Endothelial cell of umbilical vein (primary cell): Measurements from ENCODE around the gene BMERB1. TPM values are rescaled to one million over a fixed set of nuclear protein-coding genes. Genes with fewer than 3 reads are reported as not detected.

Experiments used
- BruUV-seq: library from RNA; stranded (reverse); fragments of 400-500 nt; replicated peaks from 2 replicates; lab custom pipeline; 2021; lab: Mats Ljungman, UMichigan
- CTCF ChIA-PET: fragments of 300-600, 350-600 bp; sonication (Branson Sonifier 250); formaldehyde crosslinking; loops from one replicate; lab custom pipeline; 2021; ENCODE audit warnings: antibody characterized with exemption, inconsistent platforms; lab: Charles Lee
- POLR2A ChIA-PET: fragments of 300-600, 350-600 bp; sonication (Branson Sonifier 250); formaldehyde crosslinking; loops from one replicate; lab custom pipeline; 2021; ENCODE audit warnings: antibody characterized with exemption, inconsistent platforms; lab: Charles Lee
- DNase-seq: peaks from one replicate; pipeline ENCODE4 v3.0.0-alpha.2; 2011; ENCODE audit warnings: low read depth, low spot score
- FAIRE-seq: peaks from 2 replicates; lab custom pipeline; 2011; peaks lifted over from hg19 to GRCh38; lab: Jason Lieb, UNC
- H2AFZ ChIP-seq: 2 replicates; pipeline ENCODE4 v1.6.0; 2012; ENCODE audit warnings: low read depth, low read length, control low read depth, inconsistent platforms
- H3K27ac ChIP-seq: 2 replicates; pipeline ENCODE4 v1.5.1; 2011; ENCODE audit warnings: low read depth, mild to moderate bottlenecking, control low read depth, low read length, moderate library complexity; ENCODE audit not compliant: insufficient read depth
- H3K27me3 ChIP-seq, 2 experiments: 2 replicates each; pipeline versions ENCODE4 v1.6.0 to v1.6.1; 2011; ENCODE audit warnings: low read length in 2 of 2, mixed read lengths in 1 of 2; ENCODE audit not compliant: control insufficient read depth in 2 of 2, insufficient read depth in 2 of 2
- H3K36me3 ChIP-seq, 2 experiments: 2 replicates in 1 of 2; 3 replicates in 1 of 2; pipeline ENCODE4 v1.5.1; 2011; ENCODE audit warnings: low read length in 2 of 2, mild to moderate bottlenecking in 1 of 2, moderate library complexity in 1 of 2; ENCODE audit not compliant: control insufficient read depth in 2 of 2, insufficient read depth in 2 of 2; ENCODE audit errors: extremely low read depth in 1 of 2
- H3K4me1 ChIP-seq: 3 replicates; pipeline ENCODE4 v1.5.1; 2011; ENCODE audit warnings: mild to moderate bottlenecking, low read length; ENCODE audit not compliant: control insufficient read depth, insufficient read depth; ENCODE audit errors: extremely low read depth
- H3K4me2 ChIP-seq: 2 replicates; pipeline ENCODE4 v1.6.1; 2011; ENCODE audit warnings: low read length, control low read depth, mixed read lengths; ENCODE audit not compliant: insufficient read depth
- H3K4me3 ChIP-seq, 3 experiments: fragments of 200-600 bp in 1 of 3; sonication (generic), shearing (Covaris generic) in 1 of 3; replicated peaks in 1 of 3; 2 replicates each; pipeline ENCODE4 v1.5.1; 2011 to 2016; ENCODE audit warnings: control low read depth in 3 of 3, low read length in 3 of 3, mild to moderate bottlenecking in 2 of 3, inconsistent platforms in 1 of 3, low read depth in 1 of 3, moderate library complexity in 1 of 3; ENCODE audit not compliant: insufficient read depth in 1 of 3
- H3K79me2 ChIP-seq: 2 replicates; pipeline ENCODE4 v1.6.0; 2012; ENCODE audit warnings: low read length, inconsistent platforms; ENCODE audit not compliant: control insufficient read depth, insufficient read depth
- H3K9ac ChIP-seq: replicated peaks from 2 replicates; pipeline ENCODE3; 2011; ENCODE audit warnings: low read length, control low read depth; ENCODE audit not compliant: insufficient read depth; ENCODE audit errors: extremely low read depth
- H3K9me1 ChIP-seq: replicated peaks from 3 replicates; pipeline ENCODE4 v1.6.0; 2011; ENCODE audit warnings: mild to moderate bottlenecking, low read length; ENCODE audit not compliant: control insufficient read depth, insufficient read depth; ENCODE audit errors: extremely low read depth
- H3K9me3 ChIP-seq: replicated peaks from 2 replicates; pipeline ENCODE4 v1.5.1; 2012; ENCODE audit warnings: low read length, inconsistent platforms; ENCODE audit not compliant: control insufficient read depth, insufficient read depth
- H4K20me1 ChIP-seq: replicated peaks from 2 replicates; pipeline ENCODE3; 2011; ENCODE audit warnings: mild to moderate bottlenecking, low read length; ENCODE audit not compliant: control insufficient read depth, insufficient read depth; ENCODE audit errors: extremely low read depth
- EZH2 ChIP-seq: IDR thresholded peaks from 2 replicates; pipeline ENCODE4 v1.6.1; 2012; ENCODE audit warnings: borderline replicate concordance, low read depth, mild to moderate bottlenecking, moderate library complexity, low read length, inconsistent platforms; ENCODE audit not compliant: severe bottlenecking
- FOS ChIP-seq: IDR thresholded peaks from 2 replicates; pipeline ENCODE4 v1.6.1; 2011; ENCODE audit warnings: mild to moderate bottlenecking, low read length, moderate library complexity, borderline replicate concordance; ENCODE audit not compliant: insufficient read depth
- GATA2 ChIP-seq: IDR thresholded peaks from 2 replicates; pipeline ENCODE4 v1.7.0; 2011; ENCODE audit warnings: low read depth, mild to moderate bottlenecking, moderate library complexity, mixed read lengths, low read length; ENCODE audit not compliant: insufficient read length, insufficient read depth
- JUN ChIP-seq: IDR thresholded peaks from 2 replicates; pipeline ENCODE4 v1.6.1; 2011; ENCODE audit warnings: borderline replicate concordance, low read depth; ENCODE audit not compliant: insufficient read length, insufficient read depth
- MYC ChIP-seq: IDR thresholded peaks from one replicate; pipeline ENCODE4 v1.6.1; 2011; ENCODE audit warnings: mild to moderate bottlenecking, low read depth, low read length
- POLR2A ChIP-seq: IDR thresholded peaks from 2 replicates; pipeline ENCODE4 v1.6.1; 2012; ENCODE audit warnings: low read depth, mild to moderate bottlenecking, control low read depth, low read length
- POLR2AphosphoS5 ChIP-seq: IDR thresholded peaks from 2 replicates; pipeline ENCODE4 v1.6.1; 2012; ENCODE audit warnings: low read depth, mild to moderate bottlenecking, control low read depth, low read length, moderate library complexity; ENCODE audit not compliant: insufficient read depth
- dilution Hi-C: fragments of 300-500 bp; cut with MboI; formaldehyde crosslinking; loops from one replicate; pipeline ENCODE4 v1.15.0; 2019; ENCODE audit warnings: low sequenced_read_pairs; ENCODE audit not compliant: extremely low pct_ligation_motif_present
- intact Hi-C: fragments of 100-400 bp; cut with micrococcal nuclease; formaldehyde crosslinking; loops from one replicate; pipeline ENCODE4 v1.10.0; 2022
- polyA plus RNA-seq, 4 experiments: library from polyadenylated mRNA; depleted of rRNA in 3 of 4; stranded (reverse) in 3 of 4; unstranded in 1 of 4; fragments of >200 nt; gene quantifications; 2 replicates each; pipeline versions ENCODE4 v1.2.1 to v1.2.3, GENCODE V29; 2011 to 2012; ENCODE audit warnings: missing spikeins in 1 of 4
- total RNA-seq: library from RNA; stranded (reverse); gene quantifications from 2 replicates; pipeline ENCODE4 v1.2.3, GENCODE V29; 2021
- TF ChIP-seq, protein P1 (sequence below): IDR thresholded peaks from 2 replicates; pipeline ENCODE4 v1.6.1; 2011; ENCODE audit not compliant: insufficient read depth, insufficient read length
- TF ChIP-seq, protein P2 (sequence below), 2 donors: IDR thresholded peaks; 1 replicate in 1 of 2; 2 replicates in 1 of 2; pipeline ENCODE4 v1.5.1; 2011; ENCODE audit warnings: low read length in 2 of 2, mild to moderate bottlenecking in 2 of 2, moderate library complexity in 2 of 2, control low read depth in 1 of 2, inconsistent platforms in 1 of 2, low read depth in 1 of 2; ENCODE audit not compliant: insufficient read depth in 1 of 2; ENCODE audit errors: extremely low read depth in 1 of 2

Gene BMERB1
- total and polyA plus RNA-seq, 2 donors (not counting 3 experiments of a cell fraction or from before 2014, with no cell fraction given), result 14.1 to 17.4 TPM

DNA sequence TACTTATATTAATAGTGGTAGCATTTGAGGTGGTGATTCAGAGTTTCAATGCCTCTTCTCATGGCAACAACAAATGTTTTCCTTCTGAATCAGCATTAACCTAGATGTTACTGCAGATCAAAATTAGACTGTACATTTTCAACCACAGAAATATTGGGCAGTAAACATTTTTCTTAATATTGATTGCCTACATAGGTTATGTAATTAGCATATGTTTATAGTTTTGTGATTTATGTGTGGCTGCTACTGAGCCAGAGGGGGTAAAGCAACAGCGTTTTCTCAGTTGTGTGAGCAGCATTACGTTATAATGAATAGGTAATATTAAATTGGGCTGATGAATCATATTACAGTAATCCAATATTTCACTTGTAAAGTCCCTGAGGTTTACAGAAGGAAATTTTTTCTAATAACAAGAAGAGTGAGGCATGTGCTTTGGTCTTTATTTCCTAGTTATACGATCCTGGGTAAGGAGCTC lies 18.8 kb upstream of the BMERB1 start:
- CTCF ChIA-PET, result interaction anchor here (1.3 kb wide), 2 partner anchors 10 to 12 kb away, joined by 3 to 6 read pairs; no protein-coding TSS in a partner anchor
- Histone ChIP-seq H3K36me3 (no peaks in the 10 kb centered on the region), H3K4me1 (no peaks in the 10 kb centered on the region), H4K20me1 (no peaks in the 10 kb centered on the region), H3K4me3 (no peak overlapping the region), H3K9me1 (no peaks in the 10 kb centered on the region), H3K9me3 (no peaks in the 10 kb centered on the region), H3K9ac (no peak overlapping the region), H3K4me2 (no peak overlapping the region), H2AFZ (no peak overlapping the region), H3K27ac (no peak overlapping the region), H3K27me3 (no peaks in the 10 kb centered on the region), H3K79me2 (no peaks in the 10 kb centered on the region)
- DNase-seq, result no peak
- POLR2A ChIA-PET, result no interaction called here
- intact Hi-C loops (no loop called here), dilution Hi-C loops (no loop called here)
- no TSS peak for BruUV-seq
- no peak for FAIRE-seq
- TF ChIP-seq MYC, result no peak

- TF ChIP-seq POLR2A, result no peak
- TF ChIP-seq EZH2, result no peak
- no peak for TF ChIP-seq GATA2
- TF ChIP-seq, protein P1, sequence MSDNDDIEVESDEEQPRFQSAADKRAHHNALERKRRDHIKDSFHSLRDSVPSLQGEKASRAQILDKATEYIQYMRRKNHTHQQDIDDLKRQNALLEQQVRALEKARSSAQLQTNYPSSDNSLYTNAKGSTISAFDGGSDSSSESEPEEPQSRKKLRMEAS, result no peak
- no peak for TF ChIP-seq MYC
- no peak for TF ChIP-seq FOS
- TF ChIP-seq JUN, result no peak
- TF ChIP-seq, protein P2, sequence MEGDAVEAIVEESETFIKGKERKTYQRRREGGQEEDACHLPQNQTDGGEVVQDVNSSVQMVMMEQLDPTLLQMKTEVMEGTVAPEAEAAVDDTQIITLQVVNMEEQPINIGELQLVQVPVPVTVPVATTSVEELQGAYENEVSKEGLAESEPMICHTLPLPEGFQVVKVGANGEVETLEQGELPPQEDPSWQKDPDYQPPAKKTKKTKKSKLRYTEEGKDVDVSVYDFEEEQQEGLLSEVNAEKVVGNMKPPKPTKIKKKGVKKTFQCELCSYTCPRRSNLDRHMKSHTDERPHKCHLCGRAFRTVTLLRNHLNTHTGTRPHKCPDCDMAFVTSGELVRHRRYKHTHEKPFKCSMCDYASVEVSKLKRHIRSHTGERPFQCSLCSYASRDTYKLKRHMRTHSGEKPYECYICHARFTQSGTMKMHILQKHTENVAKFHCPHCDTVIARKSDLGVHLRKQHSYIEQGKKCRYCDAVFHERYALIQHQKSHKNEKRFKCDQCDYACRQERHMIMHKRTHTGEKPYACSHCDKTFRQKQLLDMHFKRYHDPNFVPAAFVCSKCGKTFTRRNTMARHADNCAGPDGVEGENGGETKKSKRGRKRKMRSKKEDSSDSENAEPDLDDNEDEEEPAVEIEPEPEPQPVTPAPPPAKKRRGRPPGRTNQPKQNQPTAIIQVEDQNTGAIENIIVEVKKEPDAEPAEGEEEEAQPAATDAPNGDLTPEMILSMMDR (IDR thresholded peaks at IDR 0.05; ENCODE audit: extremely low read depth in 1 of 2, insufficient read depth in 1 of 2, low read depth in 1 of 2, low read length in 2 of 2), result no peak
- no peak for TF ChIP-seq POLR2AphosphoS5
- intact Hi-C loops, result no loop called here
- ChIA-PET CTCF (no interaction called here), POLR2A (no interaction called here)
- H3K9me1 ChIP-seq, result no peaks in the 10 kb centered on the region
- DNase-seq (no peak), FAIRE-seq (no peak)
- dilution Hi-C loops, result no loop called here
- H3K9ac ChIP-seq, result no peak overlapping the region
- no peak overlapping the region for H3K4me2 ChIP-seq
- no TSS peak for BruUV-seq
- no peaks in the 10 kb centered on the region for H3K36me3 ChIP-seq
- no peak overlapping the region for H2AFZ ChIP-seq
- no peaks in the 10 kb centered on the region for H4K20me1 ChIP-seq
- H3K4me3 ChIP-seq, result no peak overlapping the region
- no peaks in the 10 kb centered on the region for H3K4me1 ChIP-seq
- H3K27ac ChIP-seq, result no peak overlapping the region
- H3K79me2 ChIP-seq, result no peaks in the 10 kb centered on the region
- no peaks in the 10 kb centered on the region for H3K9me3 ChIP-seq
- H3K27me3 ChIP-seq, result no peaks in the 10 kb centered on the region
Observed at GRCh38 chr16:15417197-15417596, 17.2 kb upstream of the BMERB1 start.
